ENCODE data around the gene CCL23. TPM values are rescaled to one million over a fixed set of nuclear protein-coding genes. Genes with fewer than 3 reads are reported as not detected.

CCL23 gene
- total RNA-seq, 1 donor from 2014 or later, result 0.92 TPM

DNA sequence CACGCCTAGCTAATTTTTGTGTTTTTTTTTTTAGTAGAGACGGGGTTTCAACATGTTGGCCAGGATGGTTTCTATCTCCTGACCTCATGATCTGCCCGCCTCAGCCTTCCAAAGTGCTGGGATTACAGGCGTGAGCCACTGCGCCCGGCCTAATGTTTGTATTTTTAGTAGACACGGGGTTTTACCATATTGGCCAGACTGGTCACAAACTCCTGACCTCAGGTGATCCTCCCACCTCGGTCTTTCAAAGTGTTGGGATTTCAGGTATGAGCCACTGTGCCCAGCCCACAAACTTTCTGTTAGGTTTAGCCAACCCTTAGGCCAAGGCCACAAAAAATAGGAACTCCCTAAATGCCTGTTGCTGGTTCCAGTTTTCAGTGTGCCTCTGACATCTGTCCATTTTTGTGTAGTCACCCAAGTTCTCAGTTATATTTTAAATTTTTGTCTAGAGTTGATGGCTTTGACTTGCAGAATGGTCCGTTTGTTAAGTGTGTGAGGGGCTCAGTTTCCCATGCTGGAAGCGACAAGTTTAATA lies 49.2 kb downstream of the CCL23 start:
- no peak for ATAC-seq

DNA sequence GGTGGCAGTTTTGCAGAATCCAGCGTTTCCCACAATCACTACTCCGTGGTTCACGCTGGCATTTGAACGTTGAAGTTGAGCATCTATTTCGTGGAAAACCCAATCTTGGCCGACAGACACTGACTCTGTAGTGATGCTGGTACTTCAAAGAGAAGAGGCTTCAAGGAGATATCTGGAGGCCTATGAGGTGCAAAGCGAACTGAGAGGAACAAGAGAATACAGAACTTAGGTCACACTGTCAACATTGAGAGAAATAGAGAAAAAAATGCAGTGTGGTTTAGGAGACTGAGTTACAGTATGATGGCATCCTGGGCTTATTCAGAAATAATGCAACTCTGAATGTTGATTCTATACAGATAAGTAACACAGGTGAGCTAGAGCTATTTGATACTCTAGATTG lies 52.5 kb downstream of the CCL23 start:
- no peak for ATAC-seq

DNA sequence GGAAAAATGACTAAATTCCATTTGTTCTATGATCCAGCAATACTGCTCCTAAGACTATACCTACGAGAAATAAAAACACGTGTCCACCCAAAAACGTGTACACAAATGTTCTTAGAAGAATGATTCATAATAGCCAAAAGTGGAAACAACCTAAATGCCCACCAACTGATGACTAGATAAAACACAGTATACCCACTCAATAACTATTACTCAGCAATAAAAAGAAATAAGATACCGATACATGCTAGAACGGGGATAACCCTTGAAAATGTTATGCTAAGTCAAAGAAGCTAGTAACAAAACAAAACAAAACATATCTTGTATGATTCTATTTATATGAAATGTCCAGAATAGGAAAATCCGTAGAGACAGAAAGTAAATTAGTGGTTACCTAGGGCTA lies 54.1 kb downstream of the CCL23 start:
- ATAC-seq, result no peak

Other genes starting within 250 kb of the CCL23 start
- gene MMP28, start 222.3 kb downstream of the CCL23 start, total RNA-seq, result 14.5 TPM
- 156 TPM for gene TAF15, start 208.5 kb downstream of the CCL23 start, total RNA-seq
- not detected for gene HEATR9, start 149.1 kb downstream of the CCL23 start, total RNA-seq
- 0.56 TPM for gene CCL5, start 137.6 kb downstream of the CCL23 start, total RNA-seq
- 1.1 TPM for gene RDM1, start 87.2 kb downstream of the CCL23 start, total RNA-seq
- gene LYZL6, start 74.3 kb downstream of the CCL23 start, total RNA-seq, result not detected
- gene CCL16, start 36.5 kb downstream of the CCL23 start, total RNA-seq, result not detected
- gene CCL14, start 31.2 kb downstream of the CCL23 start, total RNA-seq, result 10.4 TPM
- gene CCL15, start 16.4 kb downstream of the CCL23 start, total RNA-seq, result 0.68 TPM
- gene CCL18, start 46.3 kb upstream of the CCL23 start, total RNA-seq, result 0.44 TPM
- gene CCL3, start 72.2 kb upstream of the CCL23 start, total RNA-seq, result not detected
- gene CCL4, start 85.9 kb upstream of the CCL23 start, total RNA-seq, result not detected
- 7.2 TPM for gene TBC1D3B, start 158.7 kb upstream of the CCL23 start, total RNA-seq
- gene CCL3L1, start 178.8 kb upstream of the CCL23 start, total RNA-seq, result not detected
- not detected for gene CCL4L2, start 193.1 kb upstream of the CCL23 start, total RNA-seq
- 0.68 TPM for gene TBC1D3I, start 246.6 kb upstream of the CCL23 start, total RNA-seq